ENCODE results near the gene CADPS. TPM values are rescaled to one million over a fixed set of nuclear protein-coding genes. Genes with fewer than 3 reads are reported as not detected.

The CADPS gene
- polyA plus RNA-seq, 3 donors, result not detected

- H3K79me2 ChIP-seq (ENCODE audit: insufficient read depth, low read length), result no peaks in the 10 kb centered on the region
- H3K27me3 Mint-ChIP-seq (ENCODE audit: low read depth in 3 of 3), result peaks cover 0 to 2% (median 0%) of the 10 kb centered on the region in 3 donors
- no peaks in the 10 kb centered on the region for H3K36me3 Mint-ChIP-seq
- H3K27me3 ChIP-seq (ENCODE audit: control insufficient read depth in 2 of 2, insufficient read depth in 2 of 2, low read length in 2 of 2), result no peaks in the 10 kb centered on the region
- no peak overlapping the region for H3K27ac ChIP-seq (ENCODE audit: low read depth in 1 of 2, low read length in 2 of 2)
- no peaks in the 10 kb centered on the region for H4K20me1 ChIP-seq (ENCODE audit: insufficient read depth, low read length)
- no CpG with 5 or more reads among the region's 3 CpGs for WGBS (ENCODE audit: insufficient coverage)
- intact Hi-C loops (cut with micrococcal nuclease), result no loop called here
- no peak for DNase-seq
- no peak overlapping the region for H3K4me2 ChIP-seq (replicated peaks; ENCODE audit: extremely low read depth, low read length, poor library complexity, severe bottlenecking)
- H3K27ac Mint-ChIP-seq, result no peak overlapping the region
- no peak overlapping the region for H3K9ac ChIP-seq (ENCODE audit: insufficient read depth, low read length, poor library complexity, severe bottlenecking)
- no peak overlapping the region for H2AFZ ChIP-seq (ENCODE audit: insufficient read depth, low read depth, low read length, poor library complexity, severe bottlenecking)
- H3K36me3 ChIP-seq (replicated peaks in 1 of 2; ENCODE audit: control insufficient read depth in 1 of 2, insufficient read depth in 2 of 2, low read length in 2 of 2), result no peaks in the 10 kb centered on the region
- H3K9me3 ChIP-seq (replicated peaks in 1 of 2; ENCODE audit: control insufficient read depth in 1 of 2, insufficient read depth in 1 of 2, low read length in 2 of 2), result no peaks in the 10 kb centered on the region
- no peak overlapping the region for H3K4me3 ChIP-seq (replicated peaks in 1 of 3; ENCODE audit: low read depth in 2 of 3, low read length in 3 of 3)
- peaks cover 0 to 5% (median 0%) of the 10 kb centered on the region in 7 donors for H3K9me3 Mint-ChIP-seq
- no peaks in the 10 kb centered on the region for H3K4me1 Mint-ChIP-seq
- no peaks in the 10 kb centered on the region for H3K4me1 ChIP-seq (ENCODE audit: control insufficient read depth in 1 of 2, insufficient read depth in 2 of 2, low read length in 2 of 2)
- no peak overlapping the region for H3K4me3 Mint-ChIP-seq
- TF ChIP-seq, protein P1, sequence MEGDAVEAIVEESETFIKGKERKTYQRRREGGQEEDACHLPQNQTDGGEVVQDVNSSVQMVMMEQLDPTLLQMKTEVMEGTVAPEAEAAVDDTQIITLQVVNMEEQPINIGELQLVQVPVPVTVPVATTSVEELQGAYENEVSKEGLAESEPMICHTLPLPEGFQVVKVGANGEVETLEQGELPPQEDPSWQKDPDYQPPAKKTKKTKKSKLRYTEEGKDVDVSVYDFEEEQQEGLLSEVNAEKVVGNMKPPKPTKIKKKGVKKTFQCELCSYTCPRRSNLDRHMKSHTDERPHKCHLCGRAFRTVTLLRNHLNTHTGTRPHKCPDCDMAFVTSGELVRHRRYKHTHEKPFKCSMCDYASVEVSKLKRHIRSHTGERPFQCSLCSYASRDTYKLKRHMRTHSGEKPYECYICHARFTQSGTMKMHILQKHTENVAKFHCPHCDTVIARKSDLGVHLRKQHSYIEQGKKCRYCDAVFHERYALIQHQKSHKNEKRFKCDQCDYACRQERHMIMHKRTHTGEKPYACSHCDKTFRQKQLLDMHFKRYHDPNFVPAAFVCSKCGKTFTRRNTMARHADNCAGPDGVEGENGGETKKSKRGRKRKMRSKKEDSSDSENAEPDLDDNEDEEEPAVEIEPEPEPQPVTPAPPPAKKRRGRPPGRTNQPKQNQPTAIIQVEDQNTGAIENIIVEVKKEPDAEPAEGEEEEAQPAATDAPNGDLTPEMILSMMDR (IDR thresholded peaks at IDR 0.05), result no peak
Measured at GRCh38 chr3:62797132-62797531, 78.1 kb downstream of the CADPS start.

DNA sequence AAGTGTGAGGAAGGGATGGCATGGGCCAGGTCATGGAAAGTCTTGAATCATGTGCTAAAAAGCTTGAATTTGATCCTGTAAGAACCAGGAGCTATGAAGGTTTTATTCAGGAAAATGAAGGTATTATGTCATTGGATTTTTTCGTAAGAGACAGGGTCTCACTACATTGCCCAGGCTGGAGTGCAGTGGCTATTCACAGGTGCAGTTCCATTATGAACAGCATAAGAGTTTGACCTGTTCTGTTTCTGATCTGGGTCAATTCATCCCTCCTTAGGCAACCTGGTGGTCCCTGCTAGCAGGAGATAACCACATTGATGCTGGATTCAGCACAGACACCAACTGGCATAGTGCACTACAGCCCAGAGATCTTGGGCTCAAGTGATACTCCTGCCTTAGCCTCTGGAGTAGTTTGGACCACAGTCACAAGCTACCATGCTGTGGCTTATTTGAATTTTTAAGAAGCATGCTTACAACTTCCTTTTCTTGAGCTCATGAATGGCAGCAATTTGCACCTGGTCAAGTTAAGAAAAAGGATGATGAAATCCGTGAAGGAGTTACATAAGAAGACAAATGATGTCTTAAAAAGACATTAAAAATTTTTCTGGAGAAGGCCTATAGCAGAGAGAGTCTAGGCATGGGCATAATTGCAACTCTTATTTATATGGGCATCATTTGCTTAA lies 79.1 kb downstream of the CADPS start:
- Histone ChIP-seq H3K27ac (ENCODE audit: low read depth in 1 of 2, low read length in 2 of 2) (no peak overlapping the region), H3K79me2 (ENCODE audit: insufficient read depth, low read length) (no peaks in the 10 kb centered on the region), H3K4me2 (replicated peaks; ENCODE audit: extremely low read depth, low read length, poor library complexity, severe bottlenecking) (no peak overlapping the region), H3K36me3 (replicated peaks in 1 of 2; ENCODE audit: control insufficient read depth in 1 of 2, insufficient read depth in 2 of 2, low read length in 2 of 2) (no peaks in the 10 kb centered on the region), H2AFZ (ENCODE audit: insufficient read depth, low read depth, low read length, poor library complexity, severe bottlenecking) (no peak overlapping the region), H3K27me3 (ENCODE audit: control insufficient read depth in 2 of 2, insufficient read depth in 2 of 2, low read length in 2 of 2) (no peaks in the 10 kb centered on the region), H3K4me3 (replicated peaks in 1 of 3; ENCODE audit: low read depth in 2 of 3, low read length in 3 of 3) (no peak overlapping the region), H4K20me1 (ENCODE audit: insufficient read depth, low read length) (no peaks in the 10 kb centered on the region), H3K9me3 (replicated peaks in 1 of 2; ENCODE audit: control insufficient read depth in 1 of 2, insufficient read depth in 1 of 2, low read length in 2 of 2) (no peaks in the 10 kb centered on the region), H3K4me1 (ENCODE audit: control insufficient read depth in 1 of 2, insufficient read depth in 2 of 2, low read length in 2 of 2) (no peaks in the 10 kb centered on the region), H3K9ac (ENCODE audit: insufficient read depth, low read length, poor library complexity, severe bottlenecking) (no peak overlapping the region)
- peaks cover 0 to 2% (median 0%) of the 10 kb centered on the region in 3 donors for H3K27me3 Mint-ChIP-seq (ENCODE audit: low read depth in 3 of 3)
- H3K4me1 Mint-ChIP-seq, result no peaks in the 10 kb centered on the region
- H3K4me3 Mint-ChIP-seq, result no peak overlapping the region
- H3K9me3 Mint-ChIP-seq, result peaks cover 0 to 5% (median 0%) of the 10 kb centered on the region in 7 donors
- DNase-seq, result no peak
- H3K27ac Mint-ChIP-seq, result no peak overlapping the region
- no peaks in the 10 kb centered on the region for H3K36me3 Mint-ChIP-seq
- intact Hi-C loops (cut with micrococcal nuclease), result no loop called here
- TF ChIP-seq, protein P1 (IDR thresholded peaks at IDR 0.05), result no peak
- WGBS (ENCODE audit: insufficient coverage), result 100% methylated on average over 1 of the region's 2 CpGs
